ENCODE results near the gene DYNLL2.

DNA sequence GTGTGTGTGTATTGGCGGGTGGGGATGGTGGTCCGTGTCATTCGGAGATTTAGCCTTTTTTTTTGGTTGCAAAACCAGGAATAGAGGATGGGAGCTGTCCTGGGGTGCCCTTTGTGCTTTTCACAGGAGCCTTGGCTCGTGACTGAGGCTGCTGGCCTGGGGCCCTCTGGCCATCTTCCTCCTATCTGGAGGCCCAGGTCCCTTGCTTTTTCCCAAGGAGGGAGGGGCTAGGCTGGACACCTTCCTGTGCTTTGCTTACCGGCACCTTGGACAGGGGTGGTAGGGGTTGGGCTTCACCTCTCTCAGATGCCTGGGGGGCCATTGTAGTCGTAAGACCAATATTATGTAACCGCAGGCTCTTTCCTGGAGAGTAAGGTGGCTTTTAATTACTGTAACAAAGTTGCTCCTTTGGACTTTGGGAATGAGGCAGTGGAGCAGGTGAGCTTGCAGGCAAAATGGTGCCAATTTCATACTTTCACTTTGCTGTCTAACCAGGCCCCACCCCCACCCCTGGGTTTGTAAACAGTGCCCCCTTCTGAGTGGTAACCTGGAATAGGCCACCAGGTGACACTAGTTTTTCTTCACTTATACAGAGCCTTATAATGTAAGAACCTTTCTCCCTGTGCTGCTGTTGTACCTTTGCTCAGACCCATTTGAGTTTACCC, 1.2 kb downstream of the DYNLL2 start:
- no peak for TF ChIP-seq EZH2phosphoT487 (IDR thresholded peaks at IDR 0.05; ENCODE audit: borderline replicate concordance)
- TF ChIP-seq, protein P1, sequence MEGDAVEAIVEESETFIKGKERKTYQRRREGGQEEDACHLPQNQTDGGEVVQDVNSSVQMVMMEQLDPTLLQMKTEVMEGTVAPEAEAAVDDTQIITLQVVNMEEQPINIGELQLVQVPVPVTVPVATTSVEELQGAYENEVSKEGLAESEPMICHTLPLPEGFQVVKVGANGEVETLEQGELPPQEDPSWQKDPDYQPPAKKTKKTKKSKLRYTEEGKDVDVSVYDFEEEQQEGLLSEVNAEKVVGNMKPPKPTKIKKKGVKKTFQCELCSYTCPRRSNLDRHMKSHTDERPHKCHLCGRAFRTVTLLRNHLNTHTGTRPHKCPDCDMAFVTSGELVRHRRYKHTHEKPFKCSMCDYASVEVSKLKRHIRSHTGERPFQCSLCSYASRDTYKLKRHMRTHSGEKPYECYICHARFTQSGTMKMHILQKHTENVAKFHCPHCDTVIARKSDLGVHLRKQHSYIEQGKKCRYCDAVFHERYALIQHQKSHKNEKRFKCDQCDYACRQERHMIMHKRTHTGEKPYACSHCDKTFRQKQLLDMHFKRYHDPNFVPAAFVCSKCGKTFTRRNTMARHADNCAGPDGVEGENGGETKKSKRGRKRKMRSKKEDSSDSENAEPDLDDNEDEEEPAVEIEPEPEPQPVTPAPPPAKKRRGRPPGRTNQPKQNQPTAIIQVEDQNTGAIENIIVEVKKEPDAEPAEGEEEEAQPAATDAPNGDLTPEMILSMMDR (conservative IDR thresholded peaks at IDR 0.05; ENCODE audit: low read length): peak; percentile 71

All from Loucy (cell line).